Left colon (tissue), 2 donors: ENCODE results near the gene ATRX. TPM values are rescaled to one million over a fixed set of nuclear protein-coding genes. Genes with fewer than 3 reads are reported as not detected.
A peak's percentile ranks its signal among the peaks of the same experiment; 100 is the strongest.
"Not testable (repeated sequence)": the region's sequence is repeated elsewhere in the genome, so short reads cannot be mapped to it uniquely, and the experiment has no call there.

Source experiments
- ATAC-seq: fragments of 200-7000 bp; cut with Tn5 transposase; one replicate; pipeline ENCODE4 v1.9.1; 2020; ENCODE audit warnings: mild to moderate bottlenecking, moderate library complexity
- DNase-seq, 2 donors: peaks; one replicate each; pipeline ENCODE4 v3.0.0-alpha.2; 2020
- intact Hi-C, 2 donors: fragments of 100-400 bp; cut with DNase I in 1 of 2; cut with micrococcal nuclease in 1 of 2; formaldehyde crosslinking; loops; one replicate each; pipeline versions ENCODE4 v1.11.2 to v1.14.0; 2022; cut with DNase I, micrococcal nuclease
- total RNA-seq, 2 donors: library from RNA; stranded (reverse); fragmentation: NEBNext Ultra II Directional; extraction: Animal tissue kit (Norgen Biotek cat#: 25700); gene quantifications; one replicate each; pipeline ENCODE4 v1.2.1, GENCODE V29; 2021
- donor health status: DM: no; HTN: no; CAD: no.
- donor health status: DM: yes; HTN: yes; CAD: no.

ATRX gene
- total RNA-seq, 2 donors from 2014 or later: 46.0 to 49.8 TPM

DNA sequence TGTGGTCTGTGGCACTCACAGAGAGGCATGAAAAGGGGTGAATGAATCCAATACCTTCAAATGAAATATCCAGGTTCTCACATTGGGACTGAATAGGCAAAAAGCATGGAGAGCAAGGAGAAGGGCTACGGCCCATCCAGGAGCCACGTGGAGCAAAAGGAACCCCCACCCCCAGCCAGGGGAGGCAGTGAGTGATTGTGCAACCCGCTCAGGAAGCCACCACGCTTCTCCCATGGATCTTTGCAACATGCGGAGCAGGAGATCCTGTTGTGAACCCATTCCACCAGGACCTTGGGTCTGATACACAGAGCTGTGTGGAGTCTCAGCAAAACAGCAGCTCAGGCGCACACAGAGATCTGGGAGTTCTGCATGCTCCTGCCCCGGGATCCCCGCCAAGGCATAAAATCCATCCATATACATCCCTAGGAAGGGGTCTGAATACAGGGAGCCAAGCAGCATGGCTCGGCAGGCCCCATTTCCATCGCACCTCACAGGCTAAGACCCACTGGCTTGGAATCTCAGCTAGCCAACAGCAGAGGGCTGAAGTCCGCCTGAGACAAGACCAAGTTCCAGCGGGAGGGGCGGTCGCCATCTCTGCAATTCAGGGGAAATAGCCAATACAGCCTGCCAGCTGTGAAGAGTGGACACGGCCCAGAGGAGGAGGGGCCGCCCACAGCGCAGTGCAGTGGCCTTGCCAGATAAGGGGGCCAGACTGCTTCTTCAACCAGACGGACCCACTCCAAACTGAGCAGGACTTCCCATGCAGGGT lies 258.6 kb downstream of the ATRX start:
- DNase-seq: peak in 1 of 2 donors; percentile 27
- ATAC-seq: no peak
- intact Hi-C loops: no loop called here

DNA sequence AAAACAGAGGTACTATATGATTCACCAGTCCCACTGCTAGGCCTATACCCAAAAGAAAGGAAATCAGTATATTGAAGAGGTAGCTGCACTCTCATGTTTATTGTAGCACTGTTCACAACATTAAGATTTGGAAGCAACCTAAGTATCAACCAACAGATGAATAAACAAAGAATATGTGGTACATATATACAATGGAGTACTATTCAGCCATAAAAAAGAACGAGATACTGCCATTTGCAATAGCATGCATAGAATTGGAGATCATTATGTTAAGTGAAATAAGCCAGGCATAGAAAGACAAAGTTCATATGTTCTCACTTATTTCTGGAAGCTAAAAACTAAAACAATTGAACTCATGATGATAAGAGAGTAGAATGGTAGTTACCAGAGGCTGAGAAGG lies 266.3 kb downstream of the ATRX start:
- DNase-seq: no peak
- intact Hi-C loops: no loop called here
- ATAC-seq: no peak

DNA sequence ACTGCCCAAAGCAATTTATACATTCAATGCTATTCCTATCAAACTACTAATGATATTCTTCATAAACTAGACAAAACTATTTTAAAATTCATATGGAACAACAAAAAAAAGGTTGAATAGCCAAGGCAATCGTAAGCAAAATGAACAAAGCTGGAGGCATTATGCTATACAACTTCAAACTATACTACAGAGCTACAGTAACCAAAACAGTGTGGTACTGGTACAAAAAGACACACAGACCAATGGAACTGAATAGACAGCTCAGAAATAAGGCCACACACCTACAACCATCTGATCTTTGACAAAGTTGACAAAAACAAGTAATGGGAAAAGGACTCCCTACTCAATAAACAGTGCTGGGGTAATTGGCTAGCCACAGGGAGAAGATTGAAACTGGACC lies 271.8 kb downstream of the ATRX start:
- intact Hi-C loops: no loop called here
- no peak for ATAC-seq

DNA sequence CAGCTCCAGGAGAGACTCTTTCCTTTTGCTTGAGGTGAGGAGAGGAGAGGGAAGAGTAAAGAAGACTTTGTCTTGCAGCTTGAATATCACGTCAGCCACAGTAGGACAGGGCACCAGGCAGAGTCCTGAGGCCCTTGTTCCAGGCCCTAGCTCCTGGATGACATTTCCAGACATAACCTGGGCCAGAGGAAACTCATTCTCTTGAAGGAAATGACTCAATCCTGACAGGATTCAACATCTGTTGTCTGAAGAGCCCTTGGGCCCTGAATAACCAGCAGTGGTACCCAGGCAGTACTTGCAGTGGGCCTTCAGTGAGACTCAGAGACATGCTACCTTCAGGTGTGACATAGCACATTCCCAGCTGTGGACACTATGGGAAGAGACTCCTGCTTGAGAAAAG lies 276.0 kb downstream of the ATRX start:
- intact Hi-C loops: no loop called here
- ATAC-seq (no peak), DNase-seq (no peak)

More for the DNA sequence above, 271.8 kb downstream of the ATRX start:
- DNase-seq: no peak

DNA sequence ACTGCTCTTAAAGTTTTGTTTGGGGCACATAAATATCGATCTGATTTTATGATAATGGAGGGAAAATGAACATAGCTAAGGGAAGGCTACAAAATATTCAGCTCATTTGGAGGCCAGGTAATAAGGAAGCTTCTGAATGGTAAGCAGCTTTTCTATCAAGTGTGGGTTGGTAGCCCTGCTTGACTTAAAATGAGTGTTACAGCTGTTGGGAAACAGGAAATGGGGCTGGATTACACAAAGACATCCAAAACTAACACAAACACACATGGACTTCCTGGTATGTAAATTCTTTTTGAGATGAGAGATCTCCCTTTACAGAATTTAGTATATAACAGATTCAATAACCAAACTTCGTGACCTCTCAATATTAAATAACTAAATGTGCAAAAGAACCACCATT lies 280.8 kb downstream of the ATRX start:
- ATAC-seq (no peak), DNase-seq (no peak)
- intact Hi-C loops: no loop called here

DNA sequence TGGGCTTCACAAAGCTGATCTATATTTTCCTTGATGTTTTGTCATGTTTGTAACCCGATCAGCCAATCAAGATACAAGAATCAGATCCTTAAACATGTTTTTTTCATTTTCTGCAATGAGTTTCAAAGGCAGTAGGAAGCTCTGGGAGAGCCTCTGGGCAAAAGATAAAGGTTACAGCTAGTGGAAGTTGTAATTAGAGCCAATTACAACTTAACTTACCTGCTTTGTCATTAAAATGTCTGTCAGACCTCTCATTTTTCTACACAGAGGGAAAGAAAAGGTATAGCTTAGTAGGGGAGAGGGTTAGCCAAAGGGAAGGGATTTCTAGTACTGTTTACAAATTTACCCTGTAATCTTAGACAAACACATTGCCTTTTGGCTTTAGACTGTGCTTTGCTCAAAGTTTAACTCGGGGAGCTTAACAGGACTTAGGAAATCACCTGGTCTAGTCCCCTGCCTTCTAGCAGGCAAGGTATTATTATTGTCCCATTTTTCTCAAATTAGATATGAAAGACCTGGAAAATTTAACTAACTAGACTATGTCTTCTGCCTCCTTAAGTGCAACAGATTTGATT lies 283.0 kb downstream of the ATRX start:
- ATAC-seq: no peak
- no peak for DNase-seq
- intact Hi-C loops: no loop called here

DNA sequence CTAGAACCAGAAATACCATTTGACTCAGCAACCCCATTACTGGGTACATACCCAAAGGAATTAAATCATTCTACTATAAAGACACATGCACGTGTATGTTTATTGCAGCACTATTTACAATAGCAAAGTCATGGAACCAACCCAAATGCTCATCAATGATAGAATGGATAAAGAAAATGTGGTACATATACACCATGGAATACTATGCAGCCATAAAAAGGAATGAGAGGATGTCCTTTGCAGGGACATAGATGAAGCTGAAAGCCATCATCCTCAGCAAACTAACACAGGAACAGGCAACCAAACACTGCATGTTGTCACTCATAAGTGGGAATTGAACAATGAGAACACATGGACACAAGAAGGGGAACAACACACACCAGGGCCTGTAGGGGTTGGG lies 285.9 kb downstream of the ATRX start:
- DNase-seq, intact Hi-C loops, ATAC-seq: not testable (repeated sequence)

DNA sequence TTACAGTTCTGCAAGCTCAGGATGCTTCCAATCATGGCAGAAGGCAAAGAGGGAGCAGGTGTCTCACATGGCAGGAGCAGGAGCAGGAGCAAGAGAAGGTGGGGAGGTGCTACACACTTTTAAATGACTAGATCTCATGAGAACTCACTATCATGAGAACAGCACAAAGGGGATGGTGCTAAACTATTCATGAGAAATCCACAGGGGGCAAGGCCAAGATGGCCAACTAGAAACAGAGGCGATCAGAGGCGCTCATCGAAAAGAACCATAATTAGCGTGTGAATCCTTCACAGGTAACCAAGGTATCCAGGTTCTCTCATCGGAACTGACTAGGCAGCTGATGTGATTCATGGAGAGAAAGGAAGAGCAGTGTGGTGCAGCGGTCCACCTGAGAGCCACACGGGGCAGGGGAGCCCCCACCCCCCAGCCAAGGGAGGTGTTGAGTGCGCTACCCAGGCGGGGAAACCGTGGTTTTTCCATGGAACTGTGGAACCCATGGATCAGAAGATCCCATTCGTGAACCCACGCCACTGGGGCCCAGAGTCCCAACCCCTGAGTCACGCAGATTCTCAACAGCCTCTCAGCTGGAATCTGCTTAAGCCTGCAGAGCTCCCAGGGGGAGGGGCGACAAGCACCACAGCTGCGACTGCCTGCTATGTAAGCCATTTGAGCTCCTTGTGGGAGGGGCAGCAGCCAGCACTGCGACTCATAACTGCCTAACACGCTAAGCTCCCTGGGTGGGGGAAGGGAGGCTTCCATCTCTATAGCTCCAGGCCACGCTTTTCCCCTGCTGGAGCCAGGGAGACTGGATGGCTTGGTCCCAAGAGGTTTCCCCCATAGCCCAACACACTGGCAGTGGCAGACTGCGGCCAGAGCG lies 292.1 kb downstream of the ATRX start:
- ATAC-seq (no peak), DNase-seq (no peak)
- intact Hi-C loops: no loop called here

DNA sequence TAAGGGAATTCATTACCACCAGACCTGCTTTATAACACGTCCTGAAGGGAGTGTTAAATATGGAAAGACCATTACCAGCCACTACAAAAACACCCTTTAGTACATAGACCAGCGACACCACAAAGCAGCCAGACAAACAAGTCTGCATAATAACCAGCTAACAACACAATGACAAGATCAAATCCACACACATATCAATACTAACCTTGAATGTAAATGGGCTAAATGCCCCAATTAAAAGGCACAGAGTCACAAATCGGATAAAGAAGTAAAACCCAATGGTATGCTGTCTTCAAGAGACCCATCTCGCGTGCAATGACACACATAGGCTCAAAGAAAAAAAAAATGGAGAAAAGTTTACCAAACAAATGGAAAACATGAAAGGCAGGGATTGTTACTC lies 302.0 kb downstream of the ATRX start:
- intact Hi-C loops: no loop called here
- ATAC-seq (no peak), DNase-seq (no peak)

DNA sequence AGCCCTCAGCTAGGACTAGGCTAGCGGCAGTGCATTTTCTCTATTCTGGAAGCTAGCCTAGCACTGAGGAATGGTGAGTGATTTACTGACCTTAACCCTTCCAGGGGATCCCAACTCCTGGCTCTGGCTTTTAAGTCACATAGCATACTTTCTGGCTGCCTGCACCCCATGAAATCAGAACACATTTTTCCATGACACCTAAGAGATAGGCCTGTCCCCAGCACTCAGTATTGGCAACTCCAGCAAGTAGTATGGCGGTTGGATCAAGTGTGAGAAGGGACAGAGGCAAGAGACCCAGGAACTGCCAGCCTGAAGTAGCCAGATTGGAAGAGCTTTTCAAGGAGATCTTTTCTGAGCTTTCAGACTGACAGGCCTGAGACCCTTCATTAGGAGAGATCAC lies 330.6 kb downstream of the ATRX start:
- intact Hi-C loops: no loop called here
- ATAC-seq (no peak), DNase-seq (no peak)

Other genes starting within 250 kb of the ATRX start
- 10 to 100 TPM; 40.9 to 50.4 TPM for gene MAGT1, start 109.2 kb upstream of the ATRX start, total RNA-seq
- gene COX7B, start 113.3 kb upstream of the ATRX start, total RNA-seq: 100 to 1,000 TPM; 450 to 539 TPM
- 10 to 100 TPM in 1 of 2 donors, 1 to 10 TPM in 1; 9.9 to 10.1 TPM for gene ATP7A, start 124.5 kb upstream of the ATRX start, total RNA-seq
- not detected for gene PGAM4, start 183.4 kb upstream of the ATRX start, total RNA-seq